Measurements from ENCODE around the gene APOB. TPM values are rescaled to one million over a fixed set of nuclear protein-coding genes. Genes with fewer than 3 reads are reported as not detected.

The APOB gene
- total and polyA plus RNA-seq, 2 of the 8 experiments (the other 6 are each of a cell fraction or from before 2014, with no cell fraction given), result 0.15 to 0.61 TPM

GRCh38 chr2:21034156-21034971 lies 9.5 kb downstream of the APOB start:
- H3K9me3 ChIP-seq (ENCODE audit: insufficient read depth in 2 of 2, low read depth in 1 of 2, low read length in 1 of 2), result no peaks in the 10 kb centered on the region
- CTCF ChIA-PET (ENCODE audit: partially characterized antibody), result interaction anchor here (0.6 to 2.5 kb wide), 7 partner anchors 8 to 656 kb away, joined by 3 to 14 read pairs (median 6); partner anchors contain the start of gene APOB
- DNase-seq (ENCODE audit: low read depth in 1 of 2, low spot score in 2 of 2), result no peak

More at GRCh38 chr2:21034156-21034971, 9.5 kb downstream of the APOB start:
- Histone ChIP-seq H2BK12ac (ENCODE audit: low read depth, low read length) (no peak overlapping the region), H3K36me3 (ENCODE audit: control insufficient read depth in 2 of 4, insufficient read depth in 4 of 4, low read length in 3 of 4) (no peaks in the 10 kb centered on the region), H3K23me2 (ENCODE audit: low read depth, low read length) (no peaks in the 10 kb centered on the region; the same call in 1 of the 2 replicates), H3K14ac (ENCODE audit: insufficient read length) (no peak overlapping the region), H2BK15ac (ENCODE audit: low read length) (no peak overlapping the region), H3K4ac (replicated peaks; ENCODE audit: insufficient read length, low read depth, low read length) (no peak overlapping the region), H4K8ac (ENCODE audit: extremely low read depth, insufficient read depth, low read length) (no peak overlapping the region), H4K91ac (replicated peaks; ENCODE audit: insufficient read length, low read length) (no peak overlapping the region), H2BK20ac (ENCODE audit: low read length) (no peak overlapping the region), H3K18ac (ENCODE audit: extremely low read depth, low read length) (no peak overlapping the region), H3K56ac (replicated peaks; ENCODE audit: insufficient read length, low read depth, low read length) (no peak overlapping the region), H3K4me3 (ENCODE audit: extremely low read depth in 1 of 4, insufficient read depth in 2 of 4, low read depth in 3 of 4, low read length in 4 of 4) (no peak overlapping the region), H4K5ac (ENCODE audit: insufficient read length, low read depth, low read length) (no peak overlapping the region), H2AK5ac (ENCODE audit: low read depth, low read length) (no peak overlapping the region), H4K20me1 (replicated peaks in 1 of 2; ENCODE audit: control insufficient read depth in 1 of 2, insufficient read depth in 2 of 2, low read length in 2 of 2) (no peaks in the 10 kb centered on the region), H3K27me3 (replicated peaks in 1 of 4; ENCODE audit: control insufficient read depth in 3 of 4, extremely low read depth in 1 of 4, insufficient read depth in 3 of 4, low read length in 3 of 4) (no peaks in the 10 kb centered on the region), H3K79me1 (ENCODE audit: low read depth, low read length) (no peaks in the 10 kb centered on the region), H3K4me2 (ENCODE audit: insufficient read depth in 1 of 2, low read depth in 2 of 2, low read length in 2 of 2) (no peak overlapping the region), H2BK5ac (ENCODE audit: low read depth, low read length) (no peak overlapping the region), H3K4me1 (replicated peaks in 1 of 4; ENCODE audit: control insufficient read depth in 3 of 4, insufficient read depth in 4 of 4, low read length in 3 of 4) (no peaks in the 10 kb centered on the region), H3K9ac (replicated peaks in 1 of 4; ENCODE audit: extremely low read depth in 1 of 4, low read depth in 3 of 4, low read length in 3 of 4) (no peak overlapping the region), H3K27ac (ENCODE audit: low read depth, low read length) (no peak overlapping the region), H2BK120ac (replicated peaks; ENCODE audit: low read depth, low read length) (no peak overlapping the region), H3K79me2 (ENCODE audit: control insufficient read depth in 1 of 2, insufficient read depth in 2 of 2, low read length in 2 of 2) (no peaks in the 10 kb centered on the region), H2AFZ (ENCODE audit: low read length) (no peak overlapping the region), H3K23ac (ENCODE audit: insufficient read length) (no peak overlapping the region)
- 91% methylated on average over 4 of the region's 4 CpGs; no CpG with 5 or more reads in 1 of the 2 experiments for WGBS, 2 experiments (ENCODE audit: extremely low coverage in 1 of 2, insufficient coverage in 1 of 2, insufficient read length in 1 of 2, insufficient replicate concordance in 2 of 2, low coverage in 1 of 2, low lambda C conversion rate in 2 of 2, missing lambda C conversion rate in 1 of 2)
- no peak for FAIRE-seq
- POLR2A ChIA-PET (ENCODE audit: partially characterized antibody), result no interaction called here
- no peak for TF ChIP-seq RFX5 (IDR thresholded peaks at IDR 0.05; ENCODE audit: borderline replicate concordance, low read depth, low read length)
- no peak for TF ChIP-seq KDM4A (IDR thresholded peaks at IDR 0.05; ENCODE audit: low read depth, low read length, severe bottlenecking)
- TF ChIP-seq ZNF274 (IDR thresholded peaks at IDR 0.05; ENCODE audit: borderline replicate concordance, extremely low read depth, low read length), result no peak
- no peak for TF ChIP-seq YY1 (IDR thresholded peaks at IDR 0.05; ENCODE audit: low read depth, low read length)
- TF ChIP-seq E2F6 (IDR thresholded peaks at IDR 0.05), result no peak
- TF ChIP-seq RNF2 (IDR thresholded peaks at IDR 0.05; ENCODE audit: borderline replicate concordance, low read depth, low read length, missing control alignments, poor library complexity, severe bottlenecking), result no peak
- no peak for TF ChIP-seq SP2 (IDR thresholded peaks at IDR 0.05; ENCODE audit: low read length)
- TF ChIP-seq SIRT6 (IDR thresholded peaks at IDR 0.05; ENCODE audit: low read length), result no peak
- no peak for TF ChIP-seq CHD1 (IDR thresholded peaks at IDR 0.05; ENCODE audit: low read depth, low read length)
- TF ChIP-seq JUND (IDR thresholded peaks at IDR 0.05; ENCODE audit: low read length), result no peak
- no peak for TF ChIP-seq NANOG (IDR thresholded peaks at IDR 0.05; ENCODE audit: insufficient read depth, low read depth, low read length, poor library complexity, severe bottlenecking)
- TF ChIP-seq TAF1 (IDR thresholded peaks at IDR 0.05; ENCODE audit: low read depth, low read length), result no peak

Data from H1 (cell line).